ENCODE results near the gene DSCAML1. TPM values are rescaled to one million over a fixed set of nuclear protein-coding genes. Genes with fewer than 3 reads are reported as not detected.

DSCAML1 gene
- total RNA-seq, 1 experiment from 2014 or later, result 0.15 TPM

DNA sequence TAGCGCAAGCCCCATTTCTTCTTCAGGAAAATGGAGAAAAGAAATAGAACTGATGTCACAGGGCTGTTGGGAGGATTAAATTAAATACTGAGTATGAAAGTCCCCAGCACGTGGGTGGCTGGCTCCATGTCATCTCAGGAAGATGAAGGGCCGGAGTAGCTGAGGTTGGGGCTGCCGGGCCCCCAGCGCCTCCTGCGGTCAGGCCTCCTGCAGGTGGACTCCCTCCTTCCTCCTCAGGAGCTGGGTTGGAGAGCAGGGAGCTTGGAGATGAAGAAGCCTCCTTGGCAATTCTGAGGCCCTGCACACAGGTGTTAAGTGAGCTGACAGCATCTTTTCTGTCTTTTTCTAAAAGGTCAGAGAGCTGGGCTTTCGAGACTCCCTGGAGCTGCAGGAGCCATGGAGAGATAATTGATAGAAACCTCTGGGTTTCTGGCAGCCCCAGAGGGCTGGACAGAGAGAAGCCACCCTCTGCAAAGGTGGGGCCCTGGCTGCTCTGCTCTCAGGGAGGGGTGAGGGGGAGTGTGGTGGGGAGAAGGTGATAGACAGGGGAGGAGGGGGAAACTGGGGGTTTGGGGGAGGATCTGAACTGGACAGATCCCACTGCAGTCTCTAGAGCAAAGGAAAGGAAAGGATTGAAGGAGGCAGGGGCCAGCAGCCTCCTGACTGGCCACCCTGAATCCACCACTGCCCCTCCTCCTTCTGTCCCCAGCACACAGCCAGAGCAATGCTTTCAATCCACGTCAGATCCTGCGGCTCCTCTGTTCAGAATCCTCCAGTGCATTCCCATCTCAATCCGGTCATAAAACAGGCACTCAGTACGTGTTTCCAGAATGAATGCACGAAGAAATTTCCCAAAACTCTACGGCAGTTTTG lies 258.5 kb downstream of the DSCAML1 start:
- Histone ChIP-seq H2AFZ (ENCODE audit: low read length) (no peak overlapping the region), H3K79me2 (ENCODE audit: insufficient read depth, low read length) (no peaks in the 10 kb centered on the region), H3K9me3 (ENCODE audit: control insufficient read depth, low read depth, low read length) (no peaks in the 10 kb centered on the region), H3K56ac (ENCODE audit: insufficient read length, low read depth, low read length) (no peak overlapping the region), H3K18ac (ENCODE audit: insufficient read length, low read depth, low read length) (no peak overlapping the region), H3K27ac (ENCODE audit: insufficient read length, low read depth, low read length) (no peak overlapping the region), H2BK20ac (ENCODE audit: low read depth, low read length, poor library complexity, severe bottlenecking) (no peak overlapping the region), H3K27me3 (ENCODE audit: insufficient read depth, low read length) (no peaks in the 10 kb centered on the region), H4K91ac (ENCODE audit: insufficient read length, low read depth, low read length) (no peak overlapping the region), H3K9ac (ENCODE audit: extremely low read depth, insufficient read length, low read length) (no peak overlapping the region), H3K4me2 (ENCODE audit: insufficient read depth, insufficient read length, low read length) (no peak overlapping the region), H3T11ph (ENCODE audit: low read length) (no peak overlapping the region), H2AK5ac (ENCODE audit: insufficient read length, low read length) (no peak overlapping the region), H3K4ac (ENCODE audit: low read depth, low read length) (no peak overlapping the region), H3K4me1 (ENCODE audit: insufficient read depth, low read length) (no peaks in the 10 kb centered on the region; the same call in 1 of the 2 replicates), H3K14ac (ENCODE audit: insufficient read depth, low read length) (no peak overlapping the region), H2BK15ac (ENCODE audit: low read depth, low read length) (no peak overlapping the region), H2BK120ac (ENCODE audit: low read depth, low read length, poor library complexity, severe bottlenecking) (no peak overlapping the region), H2BK5ac (ENCODE audit: insufficient read length, low read length) (no peak overlapping the region), H3K79me1 (ENCODE audit: insufficient read depth, low read depth, low read length, poor library complexity, severe bottlenecking) (no peaks in the 10 kb centered on the region), H2BK12ac (ENCODE audit: insufficient read length, low read depth, low read length) (no peak overlapping the region), H4K20me1 (ENCODE audit: control insufficient read depth, insufficient read depth, insufficient read length) (no peaks in the 10 kb centered on the region), H3K23me2 (ENCODE audit: insufficient read length, low read depth, low read length, poor library complexity, severe bottlenecking) (no peaks in the 10 kb centered on the region), H4K5ac (ENCODE audit: insufficient read length, low read depth, low read length) (no peak overlapping the region), H3K23ac (ENCODE audit: insufficient read length, low read depth, low read length) (no peak overlapping the region), H4K8ac (replicated peaks; ENCODE audit: insufficient read length, low read depth, low read length) (no peak overlapping the region)
- no peaks in the 10 kb centered on the region for H3K36me3 Mint-ChIP-seq (ENCODE audit: insufficient read depth in 1 of 3, low read depth in 3 of 3)
- H3K27ac Mint-ChIP-seq, result no peak overlapping the region; a peak in 1 of 7 replicates
- peaks cover 7 to 24% of the 10 kb centered on the region in 2 experiments for H3K4me1 Mint-ChIP-seq
- TF ChIP-seq, protein P1, sequence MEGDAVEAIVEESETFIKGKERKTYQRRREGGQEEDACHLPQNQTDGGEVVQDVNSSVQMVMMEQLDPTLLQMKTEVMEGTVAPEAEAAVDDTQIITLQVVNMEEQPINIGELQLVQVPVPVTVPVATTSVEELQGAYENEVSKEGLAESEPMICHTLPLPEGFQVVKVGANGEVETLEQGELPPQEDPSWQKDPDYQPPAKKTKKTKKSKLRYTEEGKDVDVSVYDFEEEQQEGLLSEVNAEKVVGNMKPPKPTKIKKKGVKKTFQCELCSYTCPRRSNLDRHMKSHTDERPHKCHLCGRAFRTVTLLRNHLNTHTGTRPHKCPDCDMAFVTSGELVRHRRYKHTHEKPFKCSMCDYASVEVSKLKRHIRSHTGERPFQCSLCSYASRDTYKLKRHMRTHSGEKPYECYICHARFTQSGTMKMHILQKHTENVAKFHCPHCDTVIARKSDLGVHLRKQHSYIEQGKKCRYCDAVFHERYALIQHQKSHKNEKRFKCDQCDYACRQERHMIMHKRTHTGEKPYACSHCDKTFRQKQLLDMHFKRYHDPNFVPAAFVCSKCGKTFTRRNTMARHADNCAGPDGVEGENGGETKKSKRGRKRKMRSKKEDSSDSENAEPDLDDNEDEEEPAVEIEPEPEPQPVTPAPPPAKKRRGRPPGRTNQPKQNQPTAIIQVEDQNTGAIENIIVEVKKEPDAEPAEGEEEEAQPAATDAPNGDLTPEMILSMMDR (conservative IDR thresholded peaks at IDR 0.05), result no peak
- peaks cover 9% of the 10 kb centered on the region for H3K27me3 Mint-ChIP-seq (ENCODE audit: low read depth)
- no CpG with 5 or more reads among the region's 13 CpGs for WGBS (ENCODE audit: extremely low coverage, insufficient read length, low lambda C conversion rate)
- peak overlapping the region in 1 of 2 experiments; percentile 21; a peak in 1 of 5 replicates for H3K4me3 Mint-ChIP-seq
- DNase-seq, result no peak
- H3K9me3 Mint-ChIP-seq, result peaks cover 0 to 2% of the 10 kb centered on the region in 2 experiments; a peak in 2 of 5 replicates

Data from H9 (cell line).